Prostate gland (tissue), 2 donors: ENCODE measurements around the gene RARRES2. TPM values are rescaled to one million over a fixed set of nuclear protein-coding genes. Genes with fewer than 3 reads are reported as not detected.

Experiments
- DNase-seq: peaks from one replicate; pipeline ENCODE4 v3.0.0-alpha.2; 2019; ENCODE audit warnings: low spot score
- H3K27ac ChIP-seq, 2 donors: fragments of 200-600 bp; sonication (generic); 2 replicates each; pipeline ENCODE4 v1.5.1; 2017 to 2019
- H3K27me3 ChIP-seq: fragments of 200-600 bp; sonication (generic); replicated peaks from 2 replicates; pipeline ENCODE4 v1.5.1; 2019; ENCODE audit not compliant: insufficient read depth
- H3K36me3 ChIP-seq, 2 donors: fragments of 200-600 bp; sonication (generic); 1 replicate in 1 of 2; 2 replicates in 1 of 2; pipeline versions ENCODE4 v1.5.1 to v1.8.1; 2017 to 2019
- H3K4me1 ChIP-seq: fragments of 200-600 bp; sonication (generic); replicated peaks from 2 replicates; pipeline ENCODE4 v1.5.1; 2019
- H3K4me3 ChIP-seq, 2 donors: fragments of 200-600 bp; sonication (generic); 2 replicates each; pipeline ENCODE4 v1.5.1; 2017 to 2019
- H3K9me3 ChIP-seq: fragments of 200-600 bp; sonication (generic); 2 replicates; pipeline ENCODE4 v1.5.1; 2017
- POLR2A ChIP-seq: fragments of 450-650 bp; IDR thresholded peaks from one replicate; pipeline ENCODE4 v1.6.1; 2016; ENCODE audit warnings: antibody characterized with exemption, mild to moderate bottlenecking
- POLR2AphosphoS5 ChIP-seq: sonication (generic); formaldehyde crosslinking; IDR thresholded peaks from one replicate; pipeline ENCODE4 v1.6.1; 2017; ENCODE audit warnings: antibody characterized with exemption
- WGBS: methylation state at CpG from one replicate; pipeline ENCODE4 v1.1.5; 2018; 5-methylcytosine and 5-hydroxymethylcytosine counted together
- intact Hi-C: fragments of 100-400 bp; cut with DNase I; formaldehyde crosslinking; loops from one replicate; pipeline ENCODE4 v1.14.2; 2022
- total RNA-seq, 2 donors: library from RNA; depleted of rRNA; stranded (reverse); fragments of >200 nt; gene quantifications; one replicate each; pipeline ENCODE4 v1.1.0, GENCODE V29; 2016
- TF ChIP-seq, protein P1 (sequence below), 4 experiments: fragments of 200-600 bp in 2 of 4; fragments of 450-650 bp in 2 of 4; sonication (generic) in 2 of 4; IDR thresholded peaks; 1 replicate in 3 of 4; 2 replicates in 1 of 4; pipeline ENCODE4 v1.5.1; 2016 to 2019; ENCODE audit warnings: antibody characterized with exemption in 4 of 4, mild to moderate bottlenecking in 2 of 4, moderate library complexity in 2 of 4

The RARRES2 gene
- total RNA-seq, 2 donors from 2014 or later = 98.8 to 99.8 TPM

DNA sequence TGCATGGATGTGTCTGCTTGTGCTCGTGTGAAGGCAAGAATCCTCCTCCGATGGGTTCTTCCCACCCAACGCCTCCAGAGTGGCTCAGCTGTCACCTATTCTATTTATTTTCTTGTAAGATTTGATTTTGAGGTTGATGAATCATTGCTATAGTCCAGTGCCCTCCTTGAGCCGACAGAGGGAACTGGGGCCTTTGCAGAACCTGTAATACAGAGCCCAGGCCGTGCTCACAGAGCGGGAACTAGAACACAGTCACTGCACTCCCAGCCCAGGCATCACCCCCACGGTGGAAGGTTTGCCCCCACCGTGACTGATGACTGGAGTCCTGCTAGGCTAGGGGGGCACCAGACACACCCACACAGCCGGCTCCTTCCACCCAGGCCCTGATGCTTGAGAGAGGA lies 2.0 kb downstream of the RARRES2 start:
- TF ChIP-seq POLR2AphosphoS5 = no peak
- TF ChIP-seq, protein P1, sequence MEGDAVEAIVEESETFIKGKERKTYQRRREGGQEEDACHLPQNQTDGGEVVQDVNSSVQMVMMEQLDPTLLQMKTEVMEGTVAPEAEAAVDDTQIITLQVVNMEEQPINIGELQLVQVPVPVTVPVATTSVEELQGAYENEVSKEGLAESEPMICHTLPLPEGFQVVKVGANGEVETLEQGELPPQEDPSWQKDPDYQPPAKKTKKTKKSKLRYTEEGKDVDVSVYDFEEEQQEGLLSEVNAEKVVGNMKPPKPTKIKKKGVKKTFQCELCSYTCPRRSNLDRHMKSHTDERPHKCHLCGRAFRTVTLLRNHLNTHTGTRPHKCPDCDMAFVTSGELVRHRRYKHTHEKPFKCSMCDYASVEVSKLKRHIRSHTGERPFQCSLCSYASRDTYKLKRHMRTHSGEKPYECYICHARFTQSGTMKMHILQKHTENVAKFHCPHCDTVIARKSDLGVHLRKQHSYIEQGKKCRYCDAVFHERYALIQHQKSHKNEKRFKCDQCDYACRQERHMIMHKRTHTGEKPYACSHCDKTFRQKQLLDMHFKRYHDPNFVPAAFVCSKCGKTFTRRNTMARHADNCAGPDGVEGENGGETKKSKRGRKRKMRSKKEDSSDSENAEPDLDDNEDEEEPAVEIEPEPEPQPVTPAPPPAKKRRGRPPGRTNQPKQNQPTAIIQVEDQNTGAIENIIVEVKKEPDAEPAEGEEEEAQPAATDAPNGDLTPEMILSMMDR (IDR thresholded peaks at IDR 0.05) = no peak
- TF ChIP-seq POLR2A = no peak
- Histone ChIP-seq H3K27me3 (no peaks in the 10 kb centered on the region), H3K27ac (no peak overlapping the region), H3K36me3 (no peaks in the 10 kb centered on the region), H3K4me3 (peak overlapping the region in 1 of 2 donors; percentile 33), H3K9me3 (no peaks in the 10 kb centered on the region), H3K4me1 (no peaks in the 10 kb centered on the region)
- no peak for DNase-seq
- intact Hi-C loops = no loop called here
- WGBS = 60% methylated on average over 9 of the region's 9 CpGs

DNA sequence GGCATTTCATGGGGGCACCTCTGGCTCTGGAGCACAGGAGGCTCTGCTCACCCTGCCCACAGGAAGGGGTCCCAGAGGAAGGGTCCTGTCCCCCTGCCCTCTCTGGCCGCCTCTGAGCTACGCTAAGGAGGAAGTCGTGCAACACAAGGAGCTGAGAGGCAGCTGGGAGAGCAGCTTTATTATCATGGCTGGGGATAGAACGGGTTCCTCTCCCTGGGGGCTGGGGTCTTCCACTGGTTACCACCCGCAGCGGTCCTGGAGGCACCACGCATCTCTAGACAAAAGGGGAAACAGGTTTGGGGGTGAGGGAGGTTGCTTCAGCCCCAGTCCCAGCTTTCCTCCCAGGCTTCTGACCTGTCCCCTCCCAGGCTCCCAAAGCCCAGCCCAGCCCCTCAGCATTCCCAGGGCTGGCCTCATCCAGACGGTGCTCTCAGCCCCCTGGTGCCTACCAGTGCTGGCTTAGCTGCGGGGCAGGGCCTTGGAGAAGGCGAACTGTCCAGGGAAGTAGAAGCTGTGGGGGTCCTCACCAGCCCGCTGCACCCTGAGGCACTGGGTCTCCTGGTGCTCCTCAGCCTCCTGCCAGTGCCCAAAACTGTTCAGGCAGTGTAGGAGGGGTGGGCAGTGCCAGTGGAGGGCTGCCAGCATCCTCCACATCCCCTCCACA lies 3.1 kb downstream of the RARRES2 start:
- 79% methylated on average over 6 of the region's 11 CpGs for WGBS
- Histone ChIP-seq H3K27ac (no peak overlapping the region), H3K9me3 (no peaks in the 10 kb centered on the region), H3K4me3 (no peak overlapping the region), H3K27me3 (no peaks in the 10 kb centered on the region), H3K4me1 (no peaks in the 10 kb centered on the region), H3K36me3 (no peaks in the 10 kb centered on the region)
- TF ChIP-seq POLR2A = no peak
- TF ChIP-seq POLR2AphosphoS5 = no peak
- TF ChIP-seq, protein P1 (IDR thresholded peaks at IDR 0.05) = no peak
- DNase-seq = no peak
- intact Hi-C loops = no loop called here

DNA sequence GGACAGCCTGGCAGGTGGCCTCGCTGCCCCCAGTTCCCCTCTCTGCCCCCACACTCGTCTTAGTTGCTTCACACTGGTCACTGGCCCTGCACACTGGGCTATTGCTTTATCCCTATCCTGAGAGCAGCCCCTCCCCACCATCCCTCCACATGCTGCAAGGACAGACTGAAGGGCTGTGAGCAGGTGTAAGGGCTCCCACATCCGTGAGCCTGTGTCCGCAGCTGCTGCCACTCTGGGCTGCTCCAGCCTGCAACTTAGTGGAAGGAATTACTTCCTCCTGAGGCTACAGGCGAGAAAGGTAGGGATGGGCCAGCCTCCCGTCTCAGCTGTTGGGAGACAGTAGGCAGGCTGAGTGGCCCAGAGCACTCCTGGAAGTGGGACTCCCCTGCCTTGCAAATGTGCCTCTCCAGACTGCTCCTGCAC lies 3.8 kb downstream of the RARRES2 start:
- Histone ChIP-seq H3K36me3 (no peaks in the 10 kb centered on the region), H3K9me3 (no peaks in the 10 kb centered on the region), H3K4me1 (no peaks in the 10 kb centered on the region), H3K27ac (no peak overlapping the region), H3K27me3 (no peaks in the 10 kb centered on the region), H3K4me3 (no peak overlapping the region)
- 80% methylated on average over 6 of the region's 6 CpGs for WGBS
- no peak for DNase-seq
- intact Hi-C loops = no loop called here
- TF ChIP-seq, protein P1 (IDR thresholded peaks at IDR 0.05) = no peak
- TF ChIP-seq POLR2A (no peak), POLR2AphosphoS5 (no peak)

DNA sequence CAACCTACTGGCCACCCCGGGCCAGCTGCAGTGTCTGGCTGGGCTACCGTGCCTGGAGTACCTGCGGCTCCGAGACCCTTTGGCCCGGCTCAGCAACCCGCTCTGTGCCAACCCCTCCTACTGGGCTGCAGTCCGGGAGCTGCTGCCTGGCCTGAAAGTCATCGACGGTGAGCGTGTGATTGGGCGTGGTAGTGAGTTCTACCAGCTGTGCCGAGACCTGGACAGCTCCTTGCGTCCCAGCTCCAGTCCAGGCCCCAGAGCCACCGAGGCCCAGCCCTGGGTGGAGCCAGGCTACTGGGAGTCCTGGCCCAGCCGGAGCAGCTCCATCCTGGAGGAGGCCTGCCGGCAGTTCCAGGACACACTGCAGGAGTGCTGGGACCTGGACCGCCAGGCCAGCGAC lies 4.2 kb downstream of the RARRES2 start:
- TF ChIP-seq, protein P1 (IDR thresholded peaks at IDR 0.05) = no peak
- TF ChIP-seq POLR2A = no peak
- TF ChIP-seq POLR2AphosphoS5 = no peak
- no peaks in the 10 kb centered on the region for H3K4me1 ChIP-seq
- WGBS = 85% methylated on average over 17 of the region's 18 CpGs
- H3K36me3 ChIP-seq = no peaks in the 10 kb centered on the region
- no peaks in the 10 kb centered on the region for H3K27me3 ChIP-seq
- intact Hi-C loops = no loop called here
- no peak for DNase-seq
- H3K4me3 ChIP-seq = no peak overlapping the region
- no peaks in the 10 kb centered on the region for H3K9me3 ChIP-seq
- H3K27ac ChIP-seq = peak overlapping the region in 1 of 2 donors; percentile 22

DNA sequence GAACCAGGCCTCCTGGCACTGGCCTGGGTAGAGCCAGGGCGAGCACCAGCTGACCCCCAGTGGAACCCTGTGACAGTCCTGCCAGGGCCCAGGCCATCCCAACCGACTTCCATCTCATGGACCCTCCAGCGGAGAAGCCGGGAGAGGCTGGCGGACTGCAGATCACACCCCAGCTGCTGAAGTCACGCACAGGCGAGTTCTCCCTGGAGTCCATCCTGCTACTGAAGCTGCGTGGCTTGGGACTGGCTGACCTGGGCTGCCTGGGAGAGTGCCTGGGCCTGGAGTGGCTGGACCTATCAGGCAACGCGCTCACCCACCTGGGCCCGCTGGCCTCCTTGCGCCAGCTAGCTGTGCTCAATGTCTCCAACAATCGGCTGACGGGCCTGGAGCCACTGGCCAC lies 4.7 kb downstream of the RARRES2 start:
- H3K4me1 ChIP-seq = no peaks in the 10 kb centered on the region
- H3K27me3 ChIP-seq = no peaks in the 10 kb centered on the region
- no peak for TF ChIP-seq POLR2AphosphoS5
- TF ChIP-seq, protein P1 (IDR thresholded peaks at IDR 0.05) = no peak
- TF ChIP-seq POLR2A = no peak
- DNase-seq = no peak
- intact Hi-C loops = no loop called here
- no peak overlapping the region for H3K4me3 ChIP-seq
- H3K27ac ChIP-seq = peak overlapping the region in 1 of 2 donors; percentile 22
- no peaks in the 10 kb centered on the region for H3K36me3 ChIP-seq
- H3K9me3 ChIP-seq = no peaks in the 10 kb centered on the region
- WGBS = 93% methylated on average over 14 of the region's 14 CpGs
